Amygdala (tissue), 56 donors: ENCODE measurements around the gene KIF3A.
A peak's percentile ranks its signal among the peaks of the same experiment; 100 is the strongest.

Experiments used
- DNase-seq, 56 donors: peaks; one replicate each; lab custom pipeline; 2025; lab: John Stamatoyannopoulos, UW

The KIF3A gene

DNA sequence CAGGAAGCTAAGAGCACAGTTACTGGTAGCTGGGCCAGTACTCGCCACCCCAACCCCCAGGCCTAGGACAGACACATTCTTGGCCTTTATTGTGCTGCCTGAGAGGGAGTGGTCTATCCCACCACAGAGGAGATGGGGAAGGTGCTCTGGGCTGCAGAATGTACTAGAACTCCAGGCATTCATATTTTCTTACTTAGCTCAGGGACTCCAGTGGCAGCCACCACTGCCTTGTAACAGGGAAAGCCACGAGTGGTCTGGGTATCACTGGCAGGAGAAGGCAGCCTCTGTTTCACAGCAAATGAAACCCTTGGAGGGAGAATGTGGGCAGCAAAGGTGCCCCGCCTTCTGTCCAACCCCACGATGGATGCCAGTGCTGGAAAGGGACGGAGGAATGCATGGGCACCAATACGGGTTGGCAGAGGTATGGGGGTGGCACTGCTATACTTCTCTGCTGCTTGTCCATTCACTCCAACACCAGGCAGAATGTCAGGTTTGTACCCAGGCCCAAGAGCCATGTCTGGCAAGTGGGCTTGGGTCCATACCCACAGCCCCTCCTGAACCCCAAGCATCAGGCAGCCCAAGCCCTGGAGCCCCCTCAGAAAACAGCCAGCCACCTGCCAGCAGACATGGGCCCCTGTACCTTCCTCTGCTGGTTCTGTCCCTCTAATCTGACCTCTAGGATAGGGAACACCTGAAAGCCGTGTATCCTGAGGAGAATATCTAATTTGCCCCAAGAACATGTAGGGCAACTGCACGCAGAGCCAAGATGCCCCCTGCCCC lies 35.1 kb upstream of the KIF3A start:
- DNase-seq: peak in 4 of 56 donors; percentile 19 to 37 (median 32)

DNA sequence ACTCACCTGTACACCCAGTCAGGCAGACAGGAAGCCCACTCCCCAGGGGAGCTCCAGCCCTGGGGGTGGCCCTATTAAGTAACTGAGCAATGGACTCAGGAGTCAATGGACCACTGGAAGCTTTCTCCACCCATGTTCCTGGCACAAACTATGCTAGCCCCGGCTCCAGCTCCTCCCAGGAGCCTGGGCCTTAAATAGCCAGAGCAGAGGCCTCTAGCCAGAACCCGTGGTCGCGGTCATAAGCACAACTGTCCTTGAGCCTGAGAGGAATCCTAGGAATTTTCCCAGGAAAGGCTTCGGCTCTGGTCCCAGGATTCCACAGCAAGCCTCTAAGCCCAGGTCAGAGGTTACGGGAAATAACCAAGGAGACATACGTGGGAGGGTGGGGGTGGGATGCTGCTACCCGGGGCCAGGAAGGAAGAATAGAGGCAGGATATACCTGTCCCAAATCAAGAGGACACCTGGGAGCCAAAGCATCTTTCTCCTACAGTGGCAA lies 34.2 kb upstream of the KIF3A start:
- DNase-seq: peak in 1 of 56 donors; percentile 19

DNA sequence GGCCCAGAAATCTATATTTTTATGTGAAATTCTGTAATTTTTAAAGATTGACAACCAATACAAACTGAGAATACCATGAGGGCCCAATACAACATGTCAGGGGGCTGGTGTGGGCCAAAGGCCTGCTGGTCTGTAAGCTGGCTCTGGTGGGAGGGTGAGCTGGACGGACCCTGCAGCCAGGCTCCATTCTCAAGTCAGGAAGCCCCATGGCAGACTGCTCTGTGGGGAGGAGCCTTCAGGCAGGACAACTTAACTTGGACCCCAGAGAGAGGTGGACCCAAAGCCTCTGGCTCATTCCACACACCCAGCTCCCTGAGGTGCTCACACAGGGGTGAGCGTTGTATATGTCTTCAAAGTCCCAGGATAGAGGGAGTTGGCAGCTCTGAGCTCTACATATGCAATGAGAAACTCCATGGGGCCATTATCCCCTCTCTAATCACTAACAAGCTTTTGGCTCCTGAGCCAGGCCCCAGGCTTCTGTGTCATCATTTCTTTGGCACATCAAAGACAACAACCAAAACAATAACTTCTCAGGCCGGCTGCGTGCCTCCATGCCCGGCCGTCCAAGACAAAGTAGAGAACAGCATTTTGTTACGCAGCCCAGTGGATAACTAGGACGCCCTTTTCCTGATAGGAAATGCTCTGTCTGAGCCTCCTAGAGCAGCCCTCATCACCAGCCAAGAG lies 33.3 kb upstream of the KIF3A start:
- peak in 13 of 56 donors; percentile 22 to 61 (median 29) for DNase-seq

DNA sequence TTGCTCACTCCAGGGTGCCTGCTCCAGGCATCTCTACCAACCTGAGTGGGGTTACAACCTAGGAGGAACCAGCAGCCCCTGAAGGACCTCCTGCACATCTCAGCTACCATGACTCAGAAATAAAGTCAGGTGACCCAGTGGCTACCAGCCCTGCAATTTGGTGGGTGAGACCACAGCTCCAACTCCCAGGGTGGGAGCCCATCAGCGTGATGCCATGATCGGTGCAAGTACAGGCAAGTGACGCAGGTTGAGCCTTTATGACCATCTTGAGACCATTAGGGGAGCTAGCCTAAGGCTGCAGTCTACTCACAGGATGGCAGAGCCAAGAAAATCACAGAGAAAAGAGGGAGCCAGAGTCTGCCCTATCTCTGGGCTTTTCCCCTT lies 31.1 kb upstream of the KIF3A start:
- DNase-seq: no peak

DNA sequence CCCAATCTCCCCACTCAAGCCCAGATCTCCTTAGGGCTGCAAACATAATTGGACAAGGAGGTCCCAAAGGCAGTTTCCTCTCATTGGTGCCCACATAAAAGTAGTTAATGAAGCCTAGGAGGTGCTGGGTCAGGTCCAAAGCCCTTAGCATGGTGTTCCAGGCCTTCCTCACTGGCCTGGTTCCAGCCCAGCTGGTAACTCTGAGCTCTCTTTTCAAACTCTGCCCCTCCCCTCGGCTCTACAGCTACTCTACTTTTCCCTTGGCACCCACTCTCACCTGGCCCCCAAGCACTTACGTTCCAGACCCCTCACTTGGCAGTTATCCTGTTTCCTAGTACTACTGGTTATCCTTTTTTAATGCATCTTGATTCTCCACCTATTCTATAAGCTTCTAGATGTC lies 29.8 kb upstream of the KIF3A start:
- peak in 28 of 56 donors; percentile 18 to 70 (median 44) for DNase-seq

DNA sequence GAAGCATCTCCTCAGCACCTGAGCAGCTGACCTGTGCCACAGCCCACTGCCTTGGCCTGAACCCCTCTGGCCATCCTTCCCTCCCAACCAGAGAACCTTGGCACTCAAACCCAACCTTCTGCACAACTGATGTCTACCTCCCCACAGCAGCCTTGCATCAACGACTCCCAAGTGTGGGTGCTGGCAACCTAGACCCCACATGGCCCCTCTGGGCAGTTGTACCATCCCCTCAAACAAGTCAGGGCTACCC lies 29.4 kb upstream of the KIF3A start:
- DNase-seq: no peak

DNA sequence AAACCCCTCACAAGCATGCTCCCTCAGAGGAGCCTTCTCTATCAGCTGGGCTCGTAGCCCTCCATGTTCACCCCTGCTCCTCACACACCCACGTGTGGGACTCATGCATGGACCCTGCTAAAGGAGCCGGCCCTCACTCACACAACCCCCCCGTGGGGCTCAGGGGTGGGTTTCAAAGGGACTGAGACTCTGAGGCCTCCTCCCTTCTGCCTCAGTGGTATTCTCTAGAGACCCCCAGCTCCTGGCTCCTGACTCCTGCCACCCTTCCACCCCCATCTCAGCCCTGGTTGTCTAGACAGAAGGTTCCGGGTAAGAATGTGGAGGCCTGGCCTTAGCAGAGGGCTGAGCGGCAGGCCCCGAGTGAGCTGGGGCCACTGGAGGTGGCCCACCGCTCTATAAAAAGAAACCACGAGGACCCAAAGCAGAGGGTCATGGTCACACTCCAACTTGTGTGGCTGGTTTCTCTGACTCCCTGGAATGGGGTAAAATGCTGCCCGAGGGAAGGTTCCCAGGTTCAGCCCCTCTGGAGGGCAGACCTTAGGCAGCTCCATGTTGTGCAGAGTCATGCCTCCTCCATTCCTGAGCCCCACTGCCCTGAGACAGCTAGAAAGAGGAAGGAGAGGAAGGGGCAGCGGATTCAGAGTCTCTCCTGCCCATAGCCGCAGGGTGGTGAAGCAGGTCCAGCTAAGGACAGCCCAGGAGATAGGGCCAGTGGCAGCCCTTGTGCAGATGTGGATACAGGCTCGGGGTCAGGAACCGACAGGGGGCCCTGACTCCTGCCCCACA lies 28.9 kb upstream of the KIF3A start:
- DNase-seq: no peak

DNA sequence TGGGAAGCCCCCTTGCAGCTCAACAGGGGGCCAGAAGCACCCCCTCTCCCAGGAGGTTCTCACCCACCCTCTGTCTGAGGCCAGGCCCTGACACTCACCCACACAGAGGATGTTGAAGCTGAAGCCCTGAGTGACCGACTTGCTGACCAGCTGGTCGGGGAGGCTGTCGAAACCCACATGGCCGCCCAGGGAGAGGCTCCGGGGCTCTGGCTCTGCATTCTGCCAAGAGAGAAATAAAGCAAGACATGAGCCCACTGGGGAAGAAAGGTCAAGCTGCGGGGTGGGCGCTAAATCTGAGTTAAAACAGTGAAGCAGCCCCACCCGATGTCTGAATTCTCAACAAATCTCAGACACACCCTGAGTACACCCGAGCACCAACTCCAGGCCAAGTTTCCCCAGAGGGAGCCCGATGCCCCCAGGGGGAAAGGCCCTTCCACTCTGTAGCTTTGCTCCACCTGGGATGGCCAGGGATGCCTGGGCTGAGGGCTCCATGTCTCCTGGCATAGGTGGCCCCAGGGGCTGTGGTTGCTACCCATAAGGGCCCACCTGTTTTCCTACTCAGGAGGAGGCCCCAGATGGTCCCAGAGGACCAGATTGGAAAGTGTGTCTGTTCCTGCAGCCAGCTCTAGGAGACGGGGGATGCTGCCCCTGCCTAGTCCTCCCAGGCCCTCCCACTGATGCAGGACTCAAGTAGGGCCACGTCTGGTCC lies 28.1 kb upstream of the KIF3A start:
- DNase-seq: no peak

DNA sequence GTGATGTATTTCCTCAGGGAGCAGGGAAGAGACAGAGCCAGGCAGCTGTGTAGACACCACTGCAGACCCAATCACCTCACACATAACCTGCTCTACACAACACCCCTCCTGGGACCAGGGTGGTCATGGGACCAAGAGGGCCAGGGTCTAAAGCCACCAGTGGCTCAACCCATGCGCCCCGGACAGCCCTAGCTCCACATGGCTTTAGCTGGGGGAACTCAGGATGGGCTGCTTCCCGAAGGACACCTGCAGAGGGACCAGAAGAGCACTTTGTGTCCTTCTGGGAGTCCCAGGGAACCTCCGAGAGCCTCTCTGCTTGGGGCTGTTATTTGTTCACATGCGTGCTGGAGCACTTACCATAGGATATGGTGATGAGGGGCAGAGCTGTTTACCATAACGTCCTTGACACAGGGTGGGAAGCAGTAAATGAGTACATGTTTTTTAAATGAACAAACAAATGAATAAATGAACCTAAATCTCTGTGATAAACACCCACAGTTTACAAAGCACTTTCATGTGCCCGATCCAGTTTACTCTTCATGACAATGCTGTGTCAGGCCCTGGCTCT lies 27.4 kb upstream of the KIF3A start:
- DNase-seq: no peak

DNA sequence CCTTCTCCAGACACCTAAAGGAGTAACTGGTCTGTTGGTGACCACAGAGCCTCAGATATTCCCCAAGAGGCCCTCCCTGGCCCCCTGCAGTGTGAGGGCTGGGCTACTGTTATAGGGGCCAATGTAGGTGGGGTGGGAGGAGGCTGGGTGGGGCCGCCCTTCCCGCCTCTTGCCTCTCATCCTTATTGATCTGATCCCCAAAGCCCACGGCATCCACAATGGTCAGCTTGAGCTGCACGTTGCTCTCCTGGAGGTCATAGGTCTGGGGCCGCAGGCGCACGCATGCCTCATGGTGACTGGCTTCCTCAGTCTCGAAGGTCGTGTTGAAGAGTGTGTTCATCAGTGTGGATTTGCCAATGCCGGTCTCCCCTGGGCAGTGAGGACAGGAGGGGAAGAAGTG lies 26.7 kb upstream of the KIF3A start:
- DNase-seq: no peak

DNA sequence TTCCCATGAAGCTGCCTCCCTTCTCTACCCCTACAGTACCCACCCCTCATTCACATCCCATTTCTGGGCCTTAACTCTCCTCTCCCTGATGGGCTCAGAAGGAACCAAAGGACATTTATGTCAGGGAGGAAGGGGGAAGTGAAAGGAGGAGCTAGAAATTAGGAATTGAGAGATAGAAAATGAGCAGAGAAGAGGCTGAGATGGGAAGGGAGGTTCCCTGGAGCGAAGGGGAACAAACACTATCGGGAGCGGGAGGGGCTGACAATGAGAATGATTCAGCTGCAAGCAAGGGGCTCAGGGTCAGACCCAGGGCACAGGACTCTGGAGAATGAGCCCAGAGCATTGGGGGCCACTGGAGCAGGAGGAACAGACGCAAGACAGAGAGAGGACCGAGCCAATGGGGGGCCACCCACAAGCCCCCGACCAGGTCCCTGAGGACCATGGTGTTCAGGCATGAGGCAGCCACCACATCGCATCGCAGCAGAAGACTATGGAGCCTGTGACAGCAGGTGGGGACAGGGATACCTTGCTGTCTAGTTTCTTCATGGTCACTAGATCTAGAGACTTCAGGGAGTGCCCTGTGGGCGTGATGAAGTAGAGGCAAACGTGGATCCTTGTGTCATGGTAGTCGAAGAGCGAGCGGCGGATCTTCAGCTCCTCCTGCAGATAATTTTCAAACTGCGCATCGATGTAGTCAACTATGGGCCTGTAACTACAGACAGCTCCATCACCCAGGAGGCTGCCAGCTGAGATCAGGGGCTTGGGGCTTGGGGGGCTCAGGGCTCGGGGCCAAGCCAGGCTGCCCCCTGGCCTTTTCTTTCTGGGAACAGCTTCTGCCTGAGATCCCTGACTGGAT lies 26.1 kb upstream of the KIF3A start:
- DNase-seq: no peak

DNA sequence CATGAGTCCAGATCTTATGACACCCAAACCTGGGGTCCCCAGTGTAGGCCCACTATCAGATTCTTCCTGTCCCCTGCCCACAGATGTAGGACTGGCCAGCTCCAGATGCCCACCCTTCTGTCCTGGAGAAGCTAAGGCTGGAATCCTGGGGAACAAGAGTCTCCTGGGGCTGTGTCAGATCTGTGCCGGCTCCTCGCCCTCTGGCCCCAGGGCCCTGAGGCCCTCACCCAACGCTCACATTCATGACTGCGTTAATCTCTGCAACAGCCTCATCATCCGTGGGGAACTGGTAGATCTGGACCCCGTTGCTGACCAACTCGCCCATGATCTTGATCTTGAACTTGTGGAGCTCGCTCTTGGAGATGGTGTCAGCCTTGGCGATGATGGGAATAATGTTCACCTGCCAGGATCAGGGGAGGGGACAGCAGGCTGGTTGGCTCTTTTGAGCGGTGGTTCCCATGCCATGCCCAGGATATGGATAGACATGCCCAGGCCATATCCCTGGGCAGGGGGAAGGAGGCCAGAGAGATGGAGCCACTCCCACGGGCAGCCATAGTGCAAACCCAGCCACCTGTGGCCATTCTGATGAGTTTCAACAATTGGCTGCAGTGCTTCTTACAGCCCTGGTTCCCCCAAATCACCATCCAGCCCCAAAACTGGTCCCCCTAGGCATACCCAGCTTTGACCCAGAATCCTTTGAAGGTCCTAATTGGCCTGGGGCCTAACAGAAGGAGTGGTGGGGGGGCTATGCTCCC lies 25.1 kb upstream of the KIF3A start:
- no peak for DNase-seq

DNA sequence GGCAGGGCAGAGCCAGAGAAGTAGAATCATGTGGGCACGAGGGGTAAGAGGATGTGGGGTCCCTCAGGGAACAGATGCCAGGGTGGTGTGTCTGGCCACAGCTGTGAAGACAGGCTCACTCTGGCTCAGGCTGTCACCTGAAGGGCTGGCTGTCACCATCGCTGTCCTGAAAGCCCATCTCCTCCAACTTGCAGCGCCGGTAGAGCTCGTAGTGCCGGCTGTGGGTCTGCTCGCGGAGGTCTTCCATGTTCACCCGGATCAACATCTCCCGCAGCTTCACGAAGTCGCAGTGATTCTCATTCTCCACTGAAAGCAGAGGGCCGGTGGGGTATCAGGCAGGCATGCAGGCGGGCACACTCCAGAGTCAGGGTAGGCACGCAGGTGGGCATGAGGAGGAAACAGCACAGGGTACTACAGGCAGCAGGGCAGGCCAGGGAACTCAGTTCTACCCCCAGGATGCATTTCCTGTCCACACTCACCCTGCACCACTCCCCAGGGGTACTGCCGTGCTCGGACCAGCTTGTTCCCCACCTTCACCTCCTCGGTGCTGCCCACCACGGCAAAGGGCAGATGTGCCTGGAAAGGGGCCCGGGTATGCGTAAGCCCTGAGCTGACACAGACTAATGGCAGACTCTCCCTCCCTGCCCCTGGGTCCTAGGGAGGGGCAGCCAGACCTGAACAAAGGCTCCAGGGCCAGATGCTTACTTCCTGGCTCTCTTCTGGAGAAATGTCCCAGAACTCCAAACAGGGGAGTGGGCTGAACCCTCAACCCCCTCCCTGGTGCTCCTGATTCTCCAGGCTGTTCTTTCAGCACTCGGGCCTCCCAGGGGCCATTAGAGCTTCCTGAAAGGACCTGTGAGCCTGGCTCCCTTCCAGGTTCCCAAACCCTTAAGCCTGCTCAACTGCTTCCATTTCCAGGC lies 24.2 kb upstream of the KIF3A start:
- no peak for DNase-seq

DNA sequence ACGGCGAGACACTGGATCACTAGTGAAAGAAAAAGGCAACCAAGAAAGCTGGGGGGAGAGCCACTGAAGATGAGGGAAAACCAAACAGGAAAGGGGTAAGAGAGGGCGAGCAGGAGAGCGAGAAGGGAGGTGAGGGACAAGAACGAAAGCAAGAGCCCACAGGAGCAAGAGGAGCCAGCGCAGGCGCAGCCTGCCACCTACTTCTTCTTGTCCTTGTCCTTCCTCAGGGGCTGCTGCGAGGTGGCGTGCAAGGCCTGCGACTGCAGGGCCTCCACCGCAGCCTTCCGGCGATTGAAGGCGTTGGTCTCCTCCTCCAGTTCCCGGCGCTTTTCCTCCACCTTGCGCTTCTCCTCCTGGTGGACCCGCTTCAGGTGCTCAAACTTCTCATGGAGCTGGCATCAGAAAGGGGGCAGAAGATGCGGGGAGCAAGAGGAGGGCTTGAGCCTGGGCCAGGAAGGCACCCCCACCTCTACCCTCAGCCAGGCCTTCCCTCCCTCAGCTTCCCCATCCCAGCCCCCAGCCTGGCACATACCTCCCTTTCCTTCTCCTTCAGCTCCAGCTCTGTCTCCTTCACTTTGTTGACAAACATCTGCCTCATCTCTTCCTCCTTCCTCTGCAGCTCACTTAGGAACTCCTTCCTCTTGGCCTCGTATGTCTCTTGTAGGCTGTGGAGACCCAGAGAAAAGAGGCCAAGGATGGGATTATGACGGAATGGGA lies 23.4 kb upstream of the KIF3A start:
- no peak for DNase-seq

DNA sequence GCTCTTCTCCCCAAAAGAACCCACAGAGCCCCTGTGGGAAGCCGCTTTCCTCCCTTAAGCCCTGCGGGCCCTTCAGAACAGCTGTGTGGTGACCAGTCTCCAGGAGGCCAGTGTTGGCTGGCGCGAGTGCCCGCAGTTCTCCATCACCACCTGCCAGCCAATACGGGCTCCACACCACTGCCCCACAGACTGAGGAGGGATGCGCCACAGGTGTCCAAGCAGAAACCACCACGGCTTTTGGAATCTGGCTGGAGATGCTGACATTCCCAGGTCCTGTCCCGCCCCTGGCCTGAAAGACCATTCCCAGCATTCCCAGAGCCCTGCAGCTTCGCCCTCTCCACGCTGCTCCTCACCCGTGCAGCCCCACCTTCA lies 22.7 kb upstream of the KIF3A start:
- no peak for DNase-seq

DNA sequence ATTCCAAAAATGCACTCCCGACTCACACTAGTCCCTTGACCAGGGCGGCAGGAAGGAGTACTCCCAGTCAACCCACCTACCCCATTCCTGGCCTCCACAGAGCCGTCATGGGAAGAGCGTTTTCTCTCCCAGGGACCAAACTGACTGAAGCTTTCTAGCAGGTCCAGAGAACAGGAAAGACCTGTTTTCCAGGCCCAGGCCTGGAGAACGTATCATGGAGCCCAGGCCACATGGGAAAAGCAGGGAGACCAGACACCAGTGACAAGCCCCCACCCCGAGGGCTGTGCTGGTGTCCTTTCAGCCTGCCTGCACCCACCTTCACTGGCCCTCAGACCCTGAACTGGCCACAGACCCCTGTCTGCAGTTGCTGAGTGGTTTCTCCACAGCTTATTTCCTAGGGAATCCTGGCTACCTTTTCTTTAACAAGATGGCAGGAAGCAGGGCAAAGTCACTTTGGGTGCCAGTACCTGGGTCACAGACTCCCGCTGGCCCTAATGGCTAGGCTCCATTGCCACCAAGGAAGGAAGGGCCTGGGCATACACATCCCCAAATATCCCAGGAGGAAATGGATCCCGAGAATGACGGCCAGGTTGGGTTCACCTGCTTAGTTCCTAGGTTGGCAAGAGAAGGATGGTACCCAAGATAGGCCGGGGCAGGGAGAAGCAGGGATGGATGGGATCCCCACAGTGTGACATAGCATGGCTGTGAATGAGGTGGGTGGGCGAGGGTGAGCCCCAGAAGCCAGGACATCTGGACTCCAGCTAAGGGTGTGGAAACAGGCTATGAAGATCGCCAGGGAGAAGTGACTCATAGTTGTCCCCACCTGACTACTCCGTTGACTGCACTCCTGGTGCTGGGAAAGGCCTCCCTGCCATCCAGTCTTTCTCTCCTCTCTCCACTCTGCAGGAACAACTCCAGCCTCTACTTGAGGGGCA lies 22.0 kb upstream of the KIF3A start:
- DNase-seq: no peak
